Stimulated activated CD8-positive, alpha-beta memory T cell treated with anti-CD3 and anti-CD28 coated beads, Interleukin-7, amount 100 ng/mL, for 1 hour (primary cell): Measurements from ENCODE around the gene PLXNA4.

Source experiments
- DNase-seq, 2 donors: peaks; one replicate each; pipeline ENCODE4 v3.0.0-alpha.2; 2020; ENCODE audit warnings: low read depth in 2 of 2

The PLXNA4 gene

DNA sequence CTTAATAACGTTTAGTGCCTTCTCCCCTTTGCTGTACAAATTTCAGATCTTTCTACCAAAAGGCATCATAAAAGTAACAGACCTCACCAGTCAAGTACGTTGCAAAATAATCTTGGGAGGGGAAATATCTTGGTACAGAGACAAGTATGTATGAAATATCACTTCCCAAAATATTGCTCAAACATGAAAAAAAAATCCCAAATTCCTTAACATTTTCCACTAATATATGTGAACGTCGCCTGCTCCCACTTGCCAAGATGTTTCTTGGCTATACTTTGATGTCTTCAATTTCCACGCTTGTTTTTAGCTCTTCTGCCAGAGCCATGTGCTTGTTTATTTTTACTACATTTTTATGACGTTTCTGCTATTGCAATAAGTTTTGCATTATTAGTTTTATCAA, 223.5 kb downstream of the PLXNA4 start:
- DNase-seq: no peak

DNA sequence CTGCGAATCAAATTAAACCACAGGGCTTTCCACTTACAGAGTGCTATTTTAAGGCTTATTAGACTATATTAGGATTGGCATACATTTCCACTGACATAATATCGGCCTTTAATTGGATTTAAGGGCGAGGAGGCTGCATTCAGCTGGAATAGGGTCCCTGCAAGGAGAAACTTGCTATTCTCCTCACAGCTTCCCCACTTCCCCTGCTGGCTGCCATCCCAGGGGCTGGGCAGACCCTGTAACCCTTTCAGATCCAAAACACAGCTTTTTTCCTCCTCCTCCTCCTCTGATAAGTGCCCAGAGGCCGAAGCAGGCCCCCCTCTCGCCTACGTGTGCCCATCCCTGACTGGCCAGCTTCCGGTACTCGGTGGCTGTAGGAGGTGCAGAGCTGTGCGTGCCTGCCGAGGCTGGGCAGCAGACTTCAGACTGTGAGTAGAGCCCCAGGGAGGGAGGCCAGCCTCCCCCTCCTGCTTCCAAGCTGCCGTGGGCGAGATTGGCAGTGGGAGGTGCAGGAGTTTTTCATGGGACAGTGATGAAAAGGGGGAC, 224.2 kb downstream of the PLXNA4 start:
- DNase-seq: no peak

DNA sequence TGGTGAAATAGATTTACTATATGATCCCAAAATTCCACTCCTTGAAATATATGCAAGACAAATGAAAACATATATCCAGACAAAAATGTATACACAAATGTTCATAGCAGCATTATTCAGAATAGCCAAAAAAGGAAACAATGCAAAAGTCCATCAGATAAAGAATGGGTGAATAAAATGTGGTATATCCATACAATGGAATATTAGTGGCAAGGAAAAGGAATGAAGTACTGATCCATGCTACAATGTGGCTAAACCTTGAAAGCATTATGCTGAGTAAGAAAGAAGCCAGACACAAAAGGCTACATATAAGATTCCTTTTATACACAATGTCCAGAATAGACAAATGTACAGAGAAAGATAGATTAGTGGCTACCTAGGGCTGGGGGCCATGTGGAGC, 225.5 kb downstream of the PLXNA4 start:
- no peak for DNase-seq

DNA sequence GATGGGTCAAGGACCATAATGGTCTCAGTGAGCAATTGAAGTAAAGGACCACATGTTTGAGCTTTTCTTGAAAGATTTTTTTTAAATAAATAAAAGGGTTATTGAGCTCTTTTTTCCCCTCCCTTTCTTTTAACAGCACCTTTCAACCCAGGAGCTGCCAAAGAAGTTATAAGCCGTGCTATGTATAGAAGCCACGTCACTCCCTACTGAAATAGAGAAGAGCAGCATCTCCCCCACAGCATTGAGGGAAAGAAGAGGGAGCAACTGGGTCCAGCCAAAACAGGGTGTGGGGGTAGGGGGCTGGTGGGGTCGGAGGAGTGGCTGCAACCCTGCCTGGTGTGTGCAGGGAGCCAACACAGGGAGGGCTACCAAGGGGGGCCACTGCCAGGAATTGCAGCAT, 227.2 kb downstream of the PLXNA4 start:
- no peak for DNase-seq

DNA sequence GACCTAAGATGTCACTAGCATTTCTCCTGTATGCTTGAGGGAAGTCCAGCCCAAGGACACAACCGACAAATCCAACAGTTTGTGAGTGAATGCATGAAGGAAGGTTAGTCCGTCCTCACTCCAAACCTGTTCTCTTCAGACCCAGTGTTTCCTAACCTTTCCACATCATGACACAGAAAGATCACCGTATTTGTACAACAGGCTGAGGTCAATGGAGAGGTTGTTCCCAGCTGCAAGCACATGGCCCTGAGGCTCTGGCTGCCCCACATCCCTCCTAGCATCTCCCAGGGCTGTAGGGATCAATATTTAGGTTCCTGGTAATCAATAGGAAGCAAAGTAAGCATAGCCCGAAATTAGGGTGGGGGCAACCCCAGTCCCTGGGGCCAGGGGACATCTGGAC, 227.9 kb downstream of the PLXNA4 start:
- DNase-seq: no peak

DNA sequence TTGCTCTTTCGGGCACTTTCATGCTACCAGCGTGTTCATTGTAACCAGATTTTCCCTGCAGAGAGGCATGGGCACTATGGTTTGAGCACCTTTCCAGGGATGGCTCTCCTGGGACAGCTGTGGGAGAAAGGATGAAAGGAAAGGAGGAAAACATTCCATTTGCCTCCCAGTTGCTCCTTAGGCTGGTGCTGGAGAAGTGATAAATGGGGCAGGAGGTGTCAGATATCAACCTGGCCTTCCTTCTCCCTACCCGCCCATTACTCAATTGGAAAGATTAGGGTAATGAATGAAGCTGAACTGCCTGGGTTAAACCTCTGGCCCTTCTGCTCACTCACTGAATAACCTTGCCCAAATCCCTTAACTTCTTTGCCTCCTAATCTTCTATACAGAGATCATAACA, 228.4 kb downstream of the PLXNA4 start:
- DNase-seq: no peak

DNA sequence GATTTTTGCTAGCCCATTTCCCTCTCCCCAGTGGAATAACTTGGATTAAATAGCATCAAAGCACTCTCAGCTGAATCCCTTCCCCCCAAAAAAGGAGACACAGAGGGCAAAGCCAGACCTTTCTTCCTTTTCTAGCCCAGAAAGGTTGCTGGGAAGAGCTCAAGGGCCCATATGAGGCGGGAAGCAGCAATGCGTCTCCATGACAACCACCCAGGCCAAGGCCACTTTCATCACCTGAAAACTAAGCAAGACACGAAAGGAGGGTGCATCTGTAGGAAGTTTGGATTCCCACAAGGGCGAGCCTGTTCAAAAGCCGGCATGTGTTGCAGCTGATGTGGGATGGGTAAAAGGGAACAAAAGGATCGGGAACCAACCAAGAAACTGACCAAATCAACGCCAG, 229.1 kb downstream of the PLXNA4 start:
- DNase-seq: no peak

DNA sequence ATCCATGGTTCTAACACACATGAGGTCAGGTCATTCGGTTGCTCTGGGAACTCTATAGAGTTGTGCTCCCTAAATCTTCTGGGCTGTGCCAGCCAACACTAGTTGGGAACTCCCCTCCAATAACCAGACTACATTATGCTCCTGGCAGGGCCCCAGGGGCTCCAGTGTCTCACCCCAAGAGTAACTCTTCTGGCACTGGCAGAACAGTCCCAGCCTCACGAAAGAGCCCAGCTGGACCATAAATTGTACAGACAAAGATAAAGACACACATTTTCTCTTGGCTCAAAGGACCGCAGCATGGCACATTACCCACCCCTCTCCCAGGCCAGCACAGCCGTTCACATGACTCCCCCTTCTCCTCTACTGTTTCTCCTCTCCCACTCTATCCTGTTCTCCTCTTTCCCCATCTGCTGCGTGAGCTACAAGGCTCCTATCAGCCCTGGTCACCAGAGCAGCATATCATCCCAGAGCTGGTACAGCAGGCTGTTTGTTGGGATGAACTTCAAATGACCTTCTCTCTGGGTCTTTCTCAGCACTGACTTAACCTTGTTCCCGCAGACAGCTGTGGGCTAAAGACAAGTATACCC, 230.6 kb downstream of the PLXNA4 start:
- no peak for DNase-seq

DNA sequence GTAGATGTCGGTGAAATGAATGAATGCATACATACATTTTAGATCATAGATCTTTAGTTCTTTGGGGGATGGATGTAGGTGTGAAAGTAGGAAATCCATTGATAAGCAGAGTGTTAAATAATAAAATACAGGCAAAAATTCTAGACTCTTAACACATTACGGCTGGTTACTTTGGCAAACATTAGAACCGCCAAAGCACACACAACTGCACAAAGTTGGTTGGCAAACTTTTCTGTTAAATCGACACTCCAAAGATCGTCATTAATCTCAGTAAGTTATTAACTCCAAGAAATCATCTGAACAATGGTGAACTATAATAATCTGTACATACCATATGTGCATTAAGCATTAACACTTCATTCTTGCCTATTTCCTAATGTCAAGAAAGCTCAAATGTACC, 231.2 kb downstream of the PLXNA4 start:
- no peak for DNase-seq

DNA sequence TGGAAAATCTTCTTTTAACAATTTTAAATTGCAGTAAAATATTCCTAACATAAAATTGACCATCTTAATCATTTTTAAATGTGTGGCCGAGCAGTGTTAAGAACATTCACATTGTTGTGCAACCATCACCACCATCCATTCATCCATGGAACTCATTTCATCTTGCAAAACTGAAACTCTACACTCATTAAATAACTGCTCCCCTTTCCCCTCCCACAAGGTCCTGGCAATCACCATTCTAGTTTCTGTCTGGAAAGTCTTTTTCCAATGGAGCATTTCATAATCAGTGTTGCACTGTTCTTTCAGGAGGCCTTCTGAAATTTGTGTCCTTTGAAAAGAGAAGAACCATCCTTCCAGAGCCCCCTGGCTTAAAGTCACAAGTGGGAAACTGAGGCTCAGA, 233.1 kb downstream of the PLXNA4 start:
- DNase-seq: no peak

DNA sequence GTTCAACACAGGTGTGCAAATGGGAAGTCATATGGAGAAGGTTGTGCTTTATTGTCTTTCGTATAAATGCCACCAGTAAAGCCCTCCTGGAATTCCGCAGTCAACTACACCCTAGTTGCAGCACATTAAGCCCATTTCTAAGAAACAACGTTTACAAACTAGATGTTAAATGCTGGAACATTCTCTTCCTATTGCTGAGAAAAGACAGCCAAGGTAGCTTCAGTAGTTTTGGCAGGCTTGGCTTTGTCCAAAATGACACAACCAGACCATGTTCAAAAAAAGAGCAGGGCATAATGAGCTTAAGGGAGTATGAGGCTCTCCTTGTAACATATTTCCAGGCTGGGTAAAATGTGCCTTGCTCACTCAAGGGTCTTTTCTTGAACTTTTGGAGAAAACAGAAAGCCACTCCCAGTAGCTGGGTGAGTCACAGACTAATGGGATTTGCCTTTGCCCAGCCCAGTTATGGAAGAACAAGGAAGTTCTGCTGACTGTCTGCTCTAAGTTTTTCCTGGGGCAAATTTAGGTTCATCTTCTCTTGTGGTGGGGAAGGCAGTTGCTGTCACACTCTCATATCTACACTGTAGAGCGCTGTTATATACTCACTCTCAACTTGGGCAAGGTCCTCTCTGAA, 238.7 kb downstream of the PLXNA4 start:
- DNase-seq: no peak

DNA sequence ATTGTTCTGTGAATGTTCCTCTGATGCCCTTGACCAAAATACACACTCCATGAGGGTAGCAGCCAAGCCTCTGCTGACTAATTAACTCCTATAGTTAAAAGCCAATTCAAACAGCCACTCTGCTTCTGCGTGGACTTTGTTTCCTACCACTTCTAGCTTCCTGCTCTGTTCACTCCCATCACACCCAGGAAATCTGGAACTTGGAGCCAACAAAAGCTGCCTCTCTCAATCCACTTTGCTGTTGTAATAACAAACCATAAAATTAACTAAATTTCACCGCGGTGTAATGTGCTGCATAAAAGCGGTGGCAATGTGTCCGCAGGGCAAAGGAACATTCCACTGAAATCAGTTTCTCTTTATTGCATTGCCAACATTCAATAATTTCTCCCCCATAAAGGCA, 239.5 kb downstream of the PLXNA4 start:
- DNase-seq: no peak

DNA sequence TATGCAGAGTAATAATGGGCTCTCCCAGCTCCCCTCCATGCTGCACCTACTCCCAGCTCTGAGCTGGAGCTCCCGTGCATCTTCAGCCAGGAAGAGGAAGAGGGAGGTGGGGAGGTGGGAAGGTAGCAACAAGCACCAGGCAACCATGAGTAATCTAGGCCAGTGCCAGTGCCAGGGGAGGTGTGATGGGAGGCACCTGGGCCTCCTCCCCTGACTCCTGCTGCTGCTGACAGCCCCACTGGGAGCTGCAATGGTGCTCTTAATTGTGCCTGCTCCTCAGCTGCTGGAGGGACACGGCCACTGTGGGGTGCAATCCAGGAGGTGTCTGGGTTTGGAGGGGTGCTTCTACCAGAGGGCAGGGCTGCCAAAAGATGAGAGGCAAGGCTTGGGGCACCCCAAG, 243.0 kb downstream of the PLXNA4 start:
- DNase-seq: no peak

DNA sequence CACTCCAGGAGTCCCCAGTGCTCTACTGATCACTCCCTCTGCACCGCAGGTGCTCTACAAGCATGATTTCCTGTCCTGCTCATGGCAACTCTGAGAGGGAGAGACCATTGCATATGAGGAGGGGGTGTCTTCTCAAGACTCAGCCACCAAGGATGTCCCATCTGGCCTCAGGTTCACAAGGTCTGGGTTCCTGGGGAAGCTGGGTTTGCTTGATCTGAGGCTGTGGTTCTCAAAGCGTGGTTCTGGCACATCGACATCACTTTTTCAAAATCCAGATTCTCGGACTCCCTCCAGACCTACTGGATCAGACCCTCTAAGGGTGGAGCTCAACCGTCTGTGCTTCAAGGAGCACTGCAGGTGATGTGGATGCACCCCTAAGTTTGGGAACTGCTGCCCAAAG, 247.5 kb downstream of the PLXNA4 start:
- no peak for DNase-seq

DNA sequence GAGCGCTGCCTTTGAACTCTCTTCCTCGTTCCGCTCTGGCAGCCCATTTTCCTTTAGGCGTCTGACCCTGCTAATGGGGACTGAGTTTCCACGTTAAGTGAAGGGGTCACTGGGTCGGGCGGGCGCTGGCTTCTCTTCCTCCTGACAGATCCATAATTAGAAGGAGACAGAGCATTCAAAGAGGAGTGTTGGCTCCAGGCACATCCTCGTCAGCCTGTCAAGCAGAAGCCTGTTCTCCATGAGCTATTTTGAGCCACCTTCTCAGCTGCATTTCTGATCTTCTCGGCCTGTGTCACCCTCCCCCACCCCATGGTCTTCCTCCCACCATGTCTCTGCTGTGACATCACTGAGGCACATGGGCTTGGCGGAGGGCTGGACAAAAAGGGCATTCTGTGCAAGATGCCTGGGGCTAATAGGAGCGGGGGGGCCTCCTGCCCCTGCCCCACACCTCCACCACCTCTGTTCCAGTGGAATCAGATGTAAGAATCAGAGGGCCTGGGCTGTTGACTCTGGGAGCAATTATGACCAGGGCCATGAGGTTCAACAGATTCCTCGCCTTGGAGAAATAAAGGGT, 248.1 kb downstream of the PLXNA4 start:
- no peak for DNase-seq

DNA sequence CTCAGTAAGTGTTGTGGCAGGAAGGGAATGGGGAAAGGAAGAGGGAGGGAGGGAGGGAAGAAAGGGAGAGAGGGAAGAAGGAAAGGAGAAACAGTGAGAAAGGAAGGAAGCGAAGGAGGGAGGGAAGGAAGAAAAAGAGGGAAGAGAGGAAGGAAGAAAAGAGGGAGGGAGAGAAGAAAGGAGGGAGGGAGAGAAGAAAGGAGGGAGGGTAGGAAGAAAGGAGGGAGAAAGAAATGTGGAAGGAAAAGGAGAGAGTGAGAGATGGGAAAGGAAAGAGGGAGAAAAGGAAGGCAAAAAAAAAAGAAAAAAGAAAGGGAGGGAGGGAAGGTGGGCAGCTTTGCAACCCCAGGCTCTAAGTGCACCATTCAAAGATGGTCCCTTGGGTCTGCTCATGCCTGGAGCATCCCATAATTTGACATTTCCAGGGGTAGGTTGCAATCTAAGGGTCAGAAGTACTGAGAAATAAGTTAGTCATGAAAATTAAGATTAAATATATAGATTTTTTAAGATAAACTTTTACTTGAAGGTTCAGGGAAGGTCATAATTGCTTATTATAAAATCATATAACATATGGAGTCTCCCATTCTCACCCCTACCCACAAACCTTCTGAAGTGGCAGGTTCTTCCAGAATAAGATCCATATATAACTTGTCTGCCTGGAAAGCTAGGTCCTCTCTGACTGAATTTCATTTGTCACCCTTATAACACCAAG, 249.2 kb downstream of the PLXNA4 start:
- no peak for DNase-seq

DNA sequence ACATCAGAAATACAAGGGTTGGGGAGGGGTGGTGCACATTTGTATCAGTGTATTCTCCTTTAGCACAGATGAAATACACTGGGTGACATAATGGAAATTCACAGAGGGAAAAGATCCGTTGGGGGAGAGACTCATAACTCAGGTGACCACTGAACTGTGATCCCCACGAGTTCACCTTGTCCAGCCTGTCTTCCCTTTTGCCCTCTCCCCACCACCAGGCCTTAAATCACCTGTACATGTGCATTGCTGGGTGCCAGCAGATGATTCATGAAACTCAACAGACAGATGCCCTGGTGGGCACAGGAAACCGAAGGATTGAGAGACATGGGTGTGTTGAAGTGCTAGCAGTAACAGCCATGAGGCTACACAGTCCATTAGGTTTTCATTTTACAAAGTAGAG, 253.3 kb downstream of the PLXNA4 start:
- DNase-seq: no peak

DNA sequence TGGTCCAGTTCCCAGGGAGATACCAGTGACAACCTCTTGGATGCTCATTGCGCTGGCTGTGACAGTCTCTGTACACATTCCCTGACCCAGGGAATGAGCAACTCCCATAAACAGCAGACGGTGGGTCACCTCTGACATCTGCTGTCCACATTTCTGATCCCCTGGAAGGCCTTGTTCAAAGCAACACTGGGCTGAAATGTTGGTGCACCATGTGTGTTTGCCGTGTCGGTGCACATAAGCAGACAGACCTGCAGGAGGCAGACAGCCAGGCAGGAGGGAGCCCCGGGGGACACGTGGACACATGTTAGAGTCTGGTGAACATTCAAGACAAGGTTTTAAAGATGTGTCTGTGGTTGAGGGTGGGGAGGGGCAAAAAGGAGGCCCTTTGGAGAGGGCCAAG, 254.9 kb downstream of the PLXNA4 start:
- DNase-seq: no peak

DNA sequence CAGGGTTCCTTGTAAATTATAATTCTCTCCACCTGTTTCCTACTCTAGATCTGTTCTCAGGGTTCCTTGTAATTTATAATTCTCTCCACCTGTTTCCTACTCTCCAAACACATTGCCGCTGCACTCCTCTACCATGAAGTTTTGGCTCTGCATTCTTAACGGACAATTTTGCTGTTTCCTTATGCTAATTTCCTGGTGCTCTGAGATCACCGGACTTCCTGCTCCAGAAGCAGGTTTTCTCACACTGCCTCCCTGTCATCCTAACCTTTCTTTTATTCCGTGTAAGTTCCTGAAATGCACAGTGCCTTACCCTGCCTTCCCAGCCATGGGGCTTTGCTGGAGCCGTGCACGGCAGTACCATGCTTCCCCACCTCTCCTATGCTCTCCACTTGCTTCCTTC, 256.8 kb downstream of the PLXNA4 start:
- DNase-seq: no peak

DNA sequence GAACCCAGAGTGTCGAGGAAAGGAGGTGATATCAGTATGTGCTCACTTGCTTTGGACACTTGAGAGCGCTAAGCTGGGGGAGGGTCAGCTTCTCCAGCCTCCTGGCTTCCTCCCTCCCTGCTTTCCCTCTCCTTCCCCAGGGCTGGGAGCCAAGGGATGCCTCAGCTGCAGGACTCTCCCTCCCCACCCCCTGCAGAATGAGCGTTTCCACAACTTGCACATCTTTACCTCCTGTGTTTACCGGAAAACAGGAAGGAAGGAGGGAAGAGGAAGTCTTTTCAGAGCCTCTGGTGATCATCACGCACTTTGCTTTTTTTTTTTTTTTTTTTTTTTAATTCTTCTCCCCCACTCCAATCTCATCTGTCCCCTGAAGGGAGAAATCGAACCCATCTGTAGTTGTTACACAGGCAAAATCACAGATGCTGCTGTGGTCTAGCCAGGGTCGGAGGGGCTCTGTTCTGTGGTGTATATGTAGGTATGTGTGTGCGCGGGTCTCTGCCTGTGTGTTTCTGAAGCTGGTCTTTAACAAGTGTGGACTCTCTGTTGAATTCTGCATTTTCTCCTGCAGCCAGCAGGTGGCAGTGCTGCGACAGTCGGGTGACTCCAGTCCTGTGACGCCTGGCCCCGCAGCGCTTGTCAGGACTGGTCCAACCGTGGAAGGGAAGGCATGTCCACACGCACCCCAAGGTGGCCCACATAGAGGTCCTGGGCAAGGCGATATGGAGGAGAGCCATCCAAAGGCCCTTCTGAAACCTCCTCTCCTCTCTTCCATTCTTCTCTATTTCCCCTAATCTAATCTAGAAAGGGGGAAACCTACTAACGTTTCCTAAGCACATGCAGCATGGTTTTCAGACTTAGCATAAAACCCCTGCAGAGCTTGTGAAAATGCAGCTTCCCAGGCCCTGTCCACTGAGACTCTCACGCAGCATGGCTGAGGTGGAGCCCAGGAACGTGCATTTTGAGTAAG, 257.6 kb downstream of the PLXNA4 start:
- peak; percentile 53 to 59 for DNase-seq

DNA sequence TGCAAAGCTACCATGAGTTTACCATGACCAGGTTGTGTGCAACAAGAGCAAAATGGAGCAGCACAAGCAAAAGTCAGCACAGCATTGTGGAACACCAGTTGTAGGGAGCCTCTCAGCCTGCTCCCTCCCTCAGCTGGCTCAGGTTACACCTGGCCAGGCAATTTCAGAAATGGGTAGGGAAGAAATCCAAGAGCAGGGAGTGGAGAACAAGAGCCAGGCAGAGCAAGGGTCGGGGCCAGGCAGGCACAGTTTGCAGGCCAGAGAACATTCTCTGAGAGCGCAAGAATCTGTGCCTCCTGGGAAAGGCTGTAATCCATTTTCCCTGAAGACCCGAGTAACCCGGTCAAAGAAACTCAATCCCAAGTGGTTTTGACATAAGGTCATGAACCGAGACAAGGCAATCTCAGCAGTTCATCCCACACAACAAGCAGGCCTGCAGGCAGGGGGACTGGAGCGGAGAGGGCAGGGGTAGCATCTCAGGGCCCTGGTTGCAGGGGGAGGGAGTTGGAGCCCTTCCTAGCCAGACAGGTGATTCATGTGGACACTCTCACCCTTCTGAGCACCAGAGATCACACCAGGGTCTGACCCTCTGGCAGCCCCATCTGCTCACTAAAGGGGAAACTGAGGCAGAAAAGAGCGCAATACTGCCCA, 258.4 kb downstream of the PLXNA4 start:
- DNase-seq: no peak
